ENCODE measurements around the gene HIGD2B.
"Not testable (repeated sequence)": the region's sequence is repeated elsewhere in the genome, so short reads cannot be mapped to it uniquely, and the experiment has no call there.

DNA sequence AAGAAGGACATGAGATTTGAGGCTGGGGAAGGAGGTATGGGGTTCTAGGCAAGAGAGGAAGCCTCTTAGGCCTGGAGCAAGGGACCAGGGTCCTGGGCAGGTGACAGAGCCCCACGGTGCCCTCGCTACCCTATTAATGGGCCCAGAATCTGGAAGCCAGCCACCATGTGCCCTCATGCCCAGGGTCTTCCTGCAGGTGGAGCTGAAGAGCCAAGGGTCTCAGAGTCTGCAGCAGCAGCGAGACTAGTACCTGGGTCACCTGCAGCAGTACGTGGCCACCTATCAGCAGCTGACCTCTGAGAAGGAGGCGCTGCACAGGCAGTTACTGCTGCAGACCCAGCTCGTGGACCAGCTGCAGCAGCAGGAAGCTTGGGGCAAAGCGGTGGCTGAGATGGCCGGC lies 22.1 kb downstream of the HIGD2B start:
- TF ChIP-seq CTCF, POLR2A (IDR thresholded peaks at IDR 0.05): not testable (repeated sequence)

Data from testis (tissue), 2 donors.